HUES6 (cell line): ENCODE measurements around the gene PAXIP1.

Experiments used
- H3K27ac ChIP-seq: 2 replicates; pipeline ENCODE4 v1.7.0; 2013; ENCODE audit warnings: low read depth, mild to moderate bottlenecking, low read length, inconsistent platforms
- H3K27me3 ChIP-seq: 2 replicates; pipeline ENCODE4 v1.6.1; 2013; ENCODE audit warnings: low read length; ENCODE audit not compliant: control insufficient read depth, insufficient read depth
- H3K36me3 ChIP-seq: 2 replicates; pipeline ENCODE4 v1.6.1; 2013; ENCODE audit warnings: low read length; ENCODE audit not compliant: control insufficient read depth, insufficient read depth
- H3K4me1 ChIP-seq: 2 replicates; pipeline ENCODE4 v1.6.1; 2013; ENCODE audit warnings: low read length; ENCODE audit not compliant: control insufficient read depth, insufficient read depth
- H3K4me3 ChIP-seq: 2 replicates; pipeline ENCODE4 v1.5.1; 2013; ENCODE audit warnings: low read depth, low read length
- H3K9ac ChIP-seq: one replicate; pipeline ENCODE4 v1.6.1; 2013; ENCODE audit warnings: mild to moderate bottlenecking, low read length
- H3K9me3 ChIP-seq: 2 replicates; pipeline ENCODE4 v1.6.1; 2013; ENCODE audit warnings: low read depth, low read length; ENCODE audit not compliant: control insufficient read depth, insufficient read depth

PAXIP1 gene

GRCh38 chr7:154917808-154918160, 85.1 kb downstream of the PAXIP1 start:
- Histone ChIP-seq H3K4me1 (peaks cover 3% of the 10 kb centered on the region), H3K27me3 (peaks cover 11% of the 10 kb centered on the region), H3K9me3 (no peaks in the 10 kb centered on the region; the same call in 1 of the 2 replicates), H3K9ac (no peak overlapping the region), H3K4me3 (no peak overlapping the region), H3K27ac (no peak overlapping the region), H3K36me3 (no peaks in the 10 kb centered on the region)

GRCh38 chr7:154916856-154917807, 85.8 kb downstream of the PAXIP1 start:
- H3K27me3 ChIP-seq = peaks cover 11% of the 10 kb centered on the region
- no peaks in the 10 kb centered on the region for H3K9me3 ChIP-seq
- H3K4me3 ChIP-seq = no peak overlapping the region

GRCh38 chr7:154916381-154916780, 86.5 kb downstream of the PAXIP1 start:
- H3K4me3 ChIP-seq = no peak overlapping the region
- peaks cover 11% of the 10 kb centered on the region for H3K27me3 ChIP-seq

More at GRCh38 chr7:154916856-154917807, 85.8 kb downstream of the PAXIP1 start:
- Histone ChIP-seq H3K9ac (no peak overlapping the region), H3K27ac (no peak overlapping the region), H3K36me3 (no peaks in the 10 kb centered on the region), H3K4me1 (peaks cover 3% of the 10 kb centered on the region)

GRCh38 chr7:154915600-154915999, 87.3 kb downstream of the PAXIP1 start:
- Histone ChIP-seq H3K4me1 (peaks cover 3% of the 10 kb centered on the region), H3K27ac (no peak overlapping the region), H3K27me3 (peaks cover 11% of the 10 kb centered on the region), H3K36me3 (no peaks in the 10 kb centered on the region), H3K9me3 (peaks cover 11% of the 10 kb centered on the region), H3K9ac (no peak overlapping the region), H3K4me3 (no peak overlapping the region)

More at GRCh38 chr7:154916381-154916780, 86.5 kb downstream of the PAXIP1 start:
- no peaks in the 10 kb centered on the region for H3K36me3 ChIP-seq
- no peak overlapping the region for H3K9ac ChIP-seq
- 0 out of 2 replicates have a peak, but pooled peaks cover 4% of the 10 kb centered on the region for H3K9me3 ChIP-seq
- H3K27ac ChIP-seq = no peak overlapping the region
- peaks cover 3% of the 10 kb centered on the region for H3K4me1 ChIP-seq

- no peak overlapping the region for H3K27ac ChIP-seq
Measured at GRCh38 chr7:154914996-154915380, 87.9 kb downstream of the PAXIP1 start.

GRCh38 chr7:154914308-154914995, 88.5 kb downstream of the PAXIP1 start:
- no peaks in the 10 kb centered on the region for H3K36me3 ChIP-seq
- H3K27me3 ChIP-seq = peaks cover 11% of the 10 kb centered on the region
- peaks cover 19% of the 10 kb centered on the region for H3K9me3 ChIP-seq
- no peak overlapping the region for H3K27ac ChIP-seq
- H3K4me1 ChIP-seq = peaks cover 3% of the 10 kb centered on the region
- H3K4me3 ChIP-seq = no peak overlapping the region; the same call in 1 of the 2 replicates
- no peak overlapping the region for H3K9ac ChIP-seq

More at GRCh38 chr7:154914996-154915380, 87.9 kb downstream of the PAXIP1 start:
- Histone ChIP-seq H3K27me3 (peaks cover 11% of the 10 kb centered on the region), H3K9me3 (peaks cover 18% of the 10 kb centered on the region), H3K9ac (no peak overlapping the region), H3K4me3 (no peak overlapping the region), H3K36me3 (no peaks in the 10 kb centered on the region), H3K4me1 (peaks cover 3% of the 10 kb centered on the region)

GRCh38 chr7:154913638-154914307, 89.2 kb downstream of the PAXIP1 start:
- peak overlapping the region; percentile 36; the same call in 1 of the 2 replicates for H3K4me3 ChIP-seq
- no peak overlapping the region for H3K9ac ChIP-seq
- no peaks in the 10 kb centered on the region for H3K36me3 ChIP-seq
- H3K9me3 ChIP-seq = peaks cover 23% of the 10 kb centered on the region
- H3K27ac ChIP-seq = no peak overlapping the region
- H3K4me1 ChIP-seq = peaks cover 3% of the 10 kb centered on the region
- H3K27me3 ChIP-seq = peaks cover 11% of the 10 kb centered on the region

- Histone ChIP-seq H3K36me3 (no peaks in the 10 kb centered on the region), H3K9me3 (peaks cover 27% of the 10 kb centered on the region), H3K27me3 (peaks cover 15% of the 10 kb centered on the region), H3K9ac (no peak overlapping the region), H3K4me3 (no peak overlapping the region), H3K4me1 (peaks cover 3% of the 10 kb centered on the region; the same call in 1 of the 2 replicates), H3K27ac (no peak overlapping the region)
Measured at GRCh38 chr7:154912871-154913637, 89.9 kb downstream of the PAXIP1 start.

GRCh38 chr7:154911862-154912455, 91.0 kb downstream of the PAXIP1 start:
- no peak overlapping the region for H3K4me3 ChIP-seq
- no peaks in the 10 kb centered on the region for H3K36me3 ChIP-seq
- H3K27ac ChIP-seq = no peak overlapping the region
- peaks cover 3% of the 10 kb centered on the region; the same call in 1 of the 2 replicates for H3K4me1 ChIP-seq
- peaks cover 15% of the 10 kb centered on the region for H3K27me3 ChIP-seq
- H3K9ac ChIP-seq = no peak overlapping the region
- peaks cover 37% of the 10 kb centered on the region for H3K9me3 ChIP-seq

GRCh38 chr7:154911411-154911810, 91.5 kb downstream of the PAXIP1 start:
- H3K9ac ChIP-seq = no peak overlapping the region
- peaks cover 3% of the 10 kb centered on the region; the same call in 1 of the 2 replicates for H3K4me1 ChIP-seq
- H3K36me3 ChIP-seq = no peaks in the 10 kb centered on the region
- peaks cover 15% of the 10 kb centered on the region for H3K27me3 ChIP-seq
- peaks cover 43% of the 10 kb centered on the region for H3K9me3 ChIP-seq
- H3K4me3 ChIP-seq = no peak overlapping the region
- H3K27ac ChIP-seq = no peak overlapping the region
